Adrenal gland (tissue), 5 donors: ENCODE results near the gene PPM1L.

Experiments
- POLR2A ChIP-seq, 2 donors: fragments of 450-650 bp; IDR thresholded peaks; one replicate each; pipeline ENCODE4 v1.6.1; 2017; ENCODE audit warnings: antibody characterized with exemption in 2 of 2, mild to moderate bottlenecking in 2 of 2, moderate library complexity in 1 of 2
- TF ChIP-seq, protein P1 (sequence below), 6 experiments: fragments of 450-650 bp in 4 of 6; fragments of 200-600 bp in 2 of 6; sonication (generic) in 1 of 6; IDR thresholded peaks; 1 replicate in 5 of 6; 2 replicates in 1 of 6; pipeline versions ENCODE4 v1.5.1 to v1.8.0; 2016 to 2021; ENCODE audit warnings: antibody characterized with exemption in 6 of 6, mild to moderate bottlenecking in 2 of 6, moderate library complexity in 1 of 6
- donor health status: DM: no; HTN: no; CAD: no.

DNA sequence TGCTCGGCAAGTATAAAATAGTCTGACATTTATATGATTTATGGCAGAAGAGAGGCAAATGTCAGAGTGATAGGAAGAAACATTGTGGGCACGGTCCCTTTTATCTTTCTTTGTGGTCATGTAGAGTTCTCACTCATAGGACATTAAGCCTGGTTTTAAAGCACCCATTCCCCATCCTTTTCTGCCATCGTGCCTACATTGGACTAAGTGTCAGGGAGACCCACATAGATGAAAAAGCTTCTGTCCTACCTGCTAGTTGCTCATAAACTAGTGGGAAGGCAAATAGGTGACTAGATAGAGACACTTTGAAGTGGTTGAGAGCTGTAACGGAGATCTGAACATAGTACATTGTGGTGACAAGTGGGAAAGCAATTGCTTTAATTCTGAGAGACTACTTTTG, 193.4 kb downstream of the PPM1L start:
- TF ChIP-seq, protein P1, sequence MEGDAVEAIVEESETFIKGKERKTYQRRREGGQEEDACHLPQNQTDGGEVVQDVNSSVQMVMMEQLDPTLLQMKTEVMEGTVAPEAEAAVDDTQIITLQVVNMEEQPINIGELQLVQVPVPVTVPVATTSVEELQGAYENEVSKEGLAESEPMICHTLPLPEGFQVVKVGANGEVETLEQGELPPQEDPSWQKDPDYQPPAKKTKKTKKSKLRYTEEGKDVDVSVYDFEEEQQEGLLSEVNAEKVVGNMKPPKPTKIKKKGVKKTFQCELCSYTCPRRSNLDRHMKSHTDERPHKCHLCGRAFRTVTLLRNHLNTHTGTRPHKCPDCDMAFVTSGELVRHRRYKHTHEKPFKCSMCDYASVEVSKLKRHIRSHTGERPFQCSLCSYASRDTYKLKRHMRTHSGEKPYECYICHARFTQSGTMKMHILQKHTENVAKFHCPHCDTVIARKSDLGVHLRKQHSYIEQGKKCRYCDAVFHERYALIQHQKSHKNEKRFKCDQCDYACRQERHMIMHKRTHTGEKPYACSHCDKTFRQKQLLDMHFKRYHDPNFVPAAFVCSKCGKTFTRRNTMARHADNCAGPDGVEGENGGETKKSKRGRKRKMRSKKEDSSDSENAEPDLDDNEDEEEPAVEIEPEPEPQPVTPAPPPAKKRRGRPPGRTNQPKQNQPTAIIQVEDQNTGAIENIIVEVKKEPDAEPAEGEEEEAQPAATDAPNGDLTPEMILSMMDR (IDR thresholded peaks at IDR 0.05): no peak
- no peak for TF ChIP-seq POLR2A (IDR thresholded peaks at IDR 0.05)
